GM19025 (cell line): ENCODE data around the gene KSR1.
A peak's percentile ranks its signal among the peaks of the same experiment; 100 is the strongest.

ENCODE experiments used
- ATAC-seq: cut with Tn5 transposase; IDR thresholded peaks from one replicate; pipeline ENCODE4 v1.9.1; 2021; ENCODE audit warnings: mild to moderate bottlenecking, low read depth, moderate library complexity; ENCODE audit not compliant: unreplicated experiment

Gene KSR1

GRCh38 chr17:27511168-27511883 is 55.1 kb downstream of the KSR1 start:
- ATAC-seq: no peak

- no peak for ATAC-seq
Measured at GRCh38 chr17:27512031-27512430, 55.8 kb downstream of the KSR1 start.

- ATAC-seq: no peak
Measured at GRCh38 chr17:27512511-27513346, 56.5 kb downstream of the KSR1 start.

GRCh38 chr17:27513849-27514248 is 57.6 kb downstream of the KSR1 start:
- no peak for ATAC-seq

- no peak for ATAC-seq
Measured at GRCh38 chr17:27514595-27515413, 58.6 kb downstream of the KSR1 start.

- no peak for ATAC-seq
Measured at GRCh38 chr17:27518048-27518447, 61.8 kb downstream of the KSR1 start.

- no peak for ATAC-seq
Measured at GRCh38 chr17:27518545-27519521, 62.6 kb downstream of the KSR1 start.

GRCh38 chr17:27519550-27519949 is 63.3 kb downstream of the KSR1 start:
- ATAC-seq: peak; percentile 60

- ATAC-seq: no peak
Measured at GRCh38 chr17:27520491-27521185, 64.4 kb downstream of the KSR1 start.

GRCh38 chr17:27521281-27522027 is 65.2 kb downstream of the KSR1 start:
- no peak for ATAC-seq

- ATAC-seq: no peak
Measured at GRCh38 chr17:27522028-27522635, 65.9 kb downstream of the KSR1 start.

- no peak for ATAC-seq
Measured at GRCh38 chr17:27523712-27524111, 67.5 kb downstream of the KSR1 start.

GRCh38 chr17:27524594-27524993 is 68.3 kb downstream of the KSR1 start:
- no peak for ATAC-seq

- ATAC-seq: no peak
Measured at GRCh38 chr17:27525316-27525715, 69.1 kb downstream of the KSR1 start.

GRCh38 chr17:27525836-27526603 is 69.8 kb downstream of the KSR1 start:
- ATAC-seq: no peak

- ATAC-seq: no peak
Measured at GRCh38 chr17:27526604-27527002, 70.4 kb downstream of the KSR1 start.

GRCh38 chr17:27529230-27529796 is 73.1 kb downstream of the KSR1 start:
- ATAC-seq: no peak
